SK-N-SH treated with all-trans-retinoic acid at 6 μM for 48 hours (cell line): ENCODE measurements around the gene SLC45A3.

Experiments used
- GLIS3 ChIP-seq: fragments of 250-450 bp; sonication (Bioruptor Pico); IDR thresholded peaks from 2 replicates; pipeline ENCODE4 v1.5.0; 2020; ENCODE audit warnings: mild to moderate bottlenecking, moderate library complexity
- ISL1 ChIP-seq: fragments of 250-450 bp; sonication (Bioruptor Pico); IDR thresholded peaks from 2 replicates; pipeline ENCODE4 v2.1.2; 2022; ENCODE audit warnings: mild to moderate bottlenecking, moderate library complexity
- RARB ChIP-seq: fragments of 250-450 bp; sonication (Bioruptor Pico); IDR thresholded peaks from 2 replicates; pipeline ENCODE4 v1.8.0; 2021; ENCODE audit warnings: mild to moderate bottlenecking, moderate library complexity
- SNAI2 ChIP-seq: fragments of 250-450 bp; sonication (Bioruptor Pico); IDR thresholded peaks from 2 replicates; pipeline ENCODE4 v1.5.0; 2020; ENCODE audit warnings: mild to moderate bottlenecking, moderate library complexity
- TCF4 ChIP-seq: fragments of 250-450 bp; sonication (Bioruptor Pico); IDR thresholded peaks from 2 replicates; pipeline ENCODE4 v1.8.0; 2021; ENCODE audit warnings: mild to moderate bottlenecking, moderate library complexity, borderline replicate concordance
- ZC3H10 ChIP-seq: fragments of 250-450 bp; sonication (Bioruptor Pico); IDR thresholded peaks from 2 replicates; pipeline ENCODE4 v1.5.1; 2021; ENCODE audit warnings: mild to moderate bottlenecking, moderate library complexity
- ZFP3 ChIP-seq: fragments of 250-450 bp; sonication (Bioruptor Pico); IDR thresholded peaks from 2 replicates; pipeline ENCODE4 v1.5.0; 2020; ENCODE audit warnings: mild to moderate bottlenecking, moderate library complexity
- ZFP30 ChIP-seq: fragments of 450-650 bp; formaldehyde crosslinking; IDR thresholded peaks from 2 replicates; pipeline ENCODE4 v1.5.0; 2022; ENCODE audit warnings: mild to moderate bottlenecking, moderate library complexity
- ZNF565 ChIP-seq: fragments of 450-650 bp; formaldehyde crosslinking; conservative IDR thresholded peaks from 2 replicates; pipeline ENCODE4 v1.5.0; 2020; ENCODE audit warnings: low read depth, mild to moderate bottlenecking, moderate library complexity
- TF ChIP-seq, protein P1 (sequence below): fragments of 250-450 bp; sonication (Bioruptor Pico); IDR thresholded peaks from 2 replicates; pipeline ENCODE4 v1.5.1; 2020; ENCODE audit warnings: low read depth, mild to moderate bottlenecking, moderate library complexity
- TF ChIP-seq, protein P2 (sequence below): fragments of 250-450 bp; sonication (Bioruptor Pico); IDR thresholded peaks from 2 replicates; pipeline ENCODE4 v1.8.0; 2020; ENCODE audit warnings: mild to moderate bottlenecking, moderate library complexity, borderline replicate concordance

DNA sequence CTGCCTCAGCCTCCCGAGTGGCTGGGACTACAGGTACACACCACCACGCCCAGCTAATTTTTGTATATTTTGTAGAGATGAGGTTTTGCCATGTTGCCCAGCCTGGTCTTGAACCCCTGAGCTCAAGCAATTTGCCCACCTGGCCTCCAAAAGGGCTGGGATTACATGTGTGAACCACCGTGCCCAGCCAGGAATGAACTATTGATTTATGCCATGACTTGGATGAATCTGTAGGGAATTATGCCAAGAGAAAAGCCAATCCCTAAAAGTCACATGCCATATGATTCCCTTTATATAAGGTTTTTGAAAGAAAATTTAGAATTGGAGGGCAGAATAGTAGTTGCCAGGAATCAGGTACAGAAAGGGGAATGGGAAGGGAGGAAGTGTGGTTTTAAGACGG, 19.1 kb upstream of the SLC45A3 start:
- TF ChIP-seq SNAI2 (CRISPR knock-in tag) = no peak
- TF ChIP-seq, protein P1, sequence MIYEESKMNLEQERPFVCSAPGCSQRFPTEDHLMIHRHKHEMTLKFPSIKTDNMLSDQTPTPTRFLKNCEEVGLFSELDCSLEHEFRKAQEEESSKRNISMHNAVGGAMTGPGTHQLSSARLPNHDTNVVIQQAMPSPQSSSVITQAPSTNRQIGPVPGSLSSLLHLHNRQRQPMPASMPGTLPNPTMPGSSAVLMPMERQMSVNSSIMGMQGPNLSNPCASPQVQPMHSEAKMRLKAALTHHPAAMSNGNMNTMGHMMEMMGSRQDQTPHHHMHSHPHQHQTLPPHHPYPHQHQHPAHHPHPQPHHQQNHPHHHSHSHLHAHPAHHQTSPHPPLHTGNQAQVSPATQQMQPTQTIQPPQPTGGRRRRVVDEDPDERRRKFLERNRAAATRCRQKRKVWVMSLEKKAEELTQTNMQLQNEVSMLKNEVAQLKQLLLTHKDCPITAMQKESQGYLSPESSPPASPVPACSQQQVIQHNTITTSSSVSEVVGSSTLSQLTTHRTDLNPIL (CRISPR knock-in tag) = no peak
- TF ChIP-seq ISL1 = no peak
- no peak for TF ChIP-seq ZFP3 (CRISPR knock-in tag)
- TF ChIP-seq, protein P2, sequence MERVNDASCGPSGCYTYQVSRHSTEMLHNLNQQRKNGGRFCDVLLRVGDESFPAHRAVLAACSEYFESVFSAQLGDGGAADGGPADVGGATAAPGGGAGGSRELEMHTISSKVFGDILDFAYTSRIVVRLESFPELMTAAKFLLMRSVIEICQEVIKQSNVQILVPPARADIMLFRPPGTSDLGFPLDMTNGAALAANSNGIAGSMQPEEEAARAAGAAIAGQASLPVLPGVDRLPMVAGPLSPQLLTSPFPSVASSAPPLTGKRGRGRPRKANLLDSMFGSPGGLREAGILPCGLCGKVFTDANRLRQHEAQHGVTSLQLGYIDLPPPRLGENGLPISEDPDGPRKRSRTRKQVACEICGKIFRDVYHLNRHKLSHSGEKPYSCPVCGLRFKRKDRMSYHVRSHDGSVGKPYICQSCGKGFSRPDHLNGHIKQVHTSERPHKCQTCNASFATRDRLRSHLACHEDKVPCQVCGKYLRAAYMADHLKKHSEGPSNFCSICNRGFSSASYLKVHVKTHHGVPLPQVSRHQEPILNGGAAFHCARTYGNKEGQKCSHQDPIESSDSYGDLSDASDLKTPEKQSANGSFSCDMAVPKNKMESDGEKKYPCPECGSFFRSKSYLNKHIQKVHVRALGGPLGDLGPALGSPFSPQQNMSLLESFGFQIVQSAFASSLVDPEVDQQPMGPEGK = no peak
- no peak for TF ChIP-seq TCF4 (CRISPR knock-in tag)
- no peak for TF ChIP-seq ZC3H10 (CRISPR knock-in tag)
- no peak for TF ChIP-seq RARB (CRISPR knock-in tag)
- no peak for TF ChIP-seq GLIS3 (CRISPR knock-in tag)
- TF ChIP-seq ZFP30 (CRISPR knock-in tag) = no peak
- no peak for TF ChIP-seq ZNF565
